K562 (cell line): ENCODE results near the gene FAM89B. TPM values are rescaled to one million over a fixed set of nuclear protein-coding genes. Genes with fewer than 3 reads are reported as not detected.
A peak's percentile ranks its signal among the peaks of the same experiment; 100 is the strongest.

Source experiments
- CBFB ChIP-seq: sonication (generic); formaldehyde crosslinking; IDR thresholded peaks from 2 replicates; pipeline ENCODE4 v1.4.0; 2020; ENCODE audit warnings: mild to moderate bottlenecking, missing genetic modification reagents
- NCOA1 ChIP-seq: fragments of 450-650 bp; IDR thresholded peaks from 2 replicates; pipeline ENCODE4 v1.6.1; 2016; ENCODE audit warnings: low read depth
- NR2F6 ChIP-seq: fragments of 450-650 bp; formaldehyde crosslinking; IDR thresholded peaks from 2 replicates; pipeline ENCODE4 v1.4.0; 2020; ENCODE audit warnings: mild to moderate bottlenecking
- POLR3A ChIP-seq: IDR thresholded peaks from 2 replicates; pipeline ENCODE4 v1.6.1; 2011; ENCODE audit warnings: borderline replicate concordance, mild to moderate bottlenecking, moderate library complexity; ENCODE audit not compliant: insufficient read length, insufficient read depth; ENCODE audit errors: extremely low read depth
- PYGO2 ChIP-seq: fragments of 450-650 bp; IDR thresholded peaks from 2 replicates; pipeline ENCODE4 v1.6.1; 2016; ENCODE audit warnings: mild to moderate bottlenecking, missing genetic modification characterization, moderate library complexity, missing compliant biosample characterization
- TFAP4 ChIP-seq: sonication (generic); formaldehyde crosslinking; IDR thresholded peaks from 2 replicates; pipeline ENCODE4 v1.8.0; 2022; ENCODE audit warnings: missing genetic modification reagents, mild to moderate bottlenecking, moderate library complexity, borderline replicate concordance
- ZSCAN32 ChIP-seq: fragments of 450-650 bp; formaldehyde crosslinking; IDR thresholded peaks from 2 replicates; pipeline ENCODE4 v1.4.0; 2020; ENCODE audit warnings: mild to moderate bottlenecking, moderate library complexity
- polyA plus RNA-seq, 8 experiments: library from polyadenylated mRNA; depleted of rRNA in 4 of 8; stranded (reverse) in 5 of 8; unstranded in 3 of 8; fragments of >200 nt; fragmentation: Nextera tagmentation in 2 of 8; fragmentation: Illumina TruSeq in 1 of 8; extraction: Ambion mirVana in 2 of 8; extraction: Trizol in 1 of 8; gene quantifications; 2 replicates each; pipeline versions ENCODE4 v1.2.1 to v1.2.3, GENCODE V29; 2011 to 2014; ENCODE audit warnings: inconsistent platforms in 1 of 8, missing spikeins in 1 of 8
- total RNA-seq, 7 experiments: library from RNA; depleted of rRNA in 6 of 7; stranded (reverse); fragments of >200 nt in 6 of 7; fragmentation: Illumina TruSeq in 2 of 7; extraction: Trizol in 2 of 7; gene quantifications; 2 replicates each; pipeline versions ENCODE4 v1.2.1 to v1.2.3, GENCODE V29; 2011 to 2021; ENCODE audit warnings: low replicate concordance in 1 of 7
- TF ChIP-seq, protein P1 (sequence below), 2 experiments: fragments of 450-650 bp; formaldehyde crosslinking in 1 of 2; IDR thresholded peaks; 2 replicates each; pipeline versions ENCODE4 v1.4.0 to v1.6.1; 2014 to 2020; ENCODE audit warnings: mild to moderate bottlenecking in 2 of 2, borderline replicate concordance in 1 of 2, low read depth in 1 of 2
- TF ChIP-seq, protein P2 (sequence below): IDR thresholded peaks from 2 replicates; pipeline ENCODE4 v1.6.1; 2011; ENCODE audit warnings: borderline replicate concordance, low read depth, mild to moderate bottlenecking, moderate library complexity, low read length; ENCODE audit not compliant: insufficient read depth, poor library complexity, severe bottlenecking
- TF ChIP-seq, protein P3 (sequence below): sonication (generic); formaldehyde crosslinking; IDR thresholded peaks from 2 replicates; pipeline ENCODE4 v1.8.0; 2023; ENCODE audit warnings: mild to moderate bottlenecking, missing genetic modification reagents

Gene FAM89B
- total and polyA plus RNA-seq, 9 of the 15 experiments (the other 6 are each of a cell fraction or from before 2014, with no cell fraction given): 0.32 to 27.6 (median 11.9) TPM

GRCh38 chr11:65588199-65589054 lies 16.1 kb downstream of the FAM89B start (continued):
- TF ChIP-seq, protein P1, sequence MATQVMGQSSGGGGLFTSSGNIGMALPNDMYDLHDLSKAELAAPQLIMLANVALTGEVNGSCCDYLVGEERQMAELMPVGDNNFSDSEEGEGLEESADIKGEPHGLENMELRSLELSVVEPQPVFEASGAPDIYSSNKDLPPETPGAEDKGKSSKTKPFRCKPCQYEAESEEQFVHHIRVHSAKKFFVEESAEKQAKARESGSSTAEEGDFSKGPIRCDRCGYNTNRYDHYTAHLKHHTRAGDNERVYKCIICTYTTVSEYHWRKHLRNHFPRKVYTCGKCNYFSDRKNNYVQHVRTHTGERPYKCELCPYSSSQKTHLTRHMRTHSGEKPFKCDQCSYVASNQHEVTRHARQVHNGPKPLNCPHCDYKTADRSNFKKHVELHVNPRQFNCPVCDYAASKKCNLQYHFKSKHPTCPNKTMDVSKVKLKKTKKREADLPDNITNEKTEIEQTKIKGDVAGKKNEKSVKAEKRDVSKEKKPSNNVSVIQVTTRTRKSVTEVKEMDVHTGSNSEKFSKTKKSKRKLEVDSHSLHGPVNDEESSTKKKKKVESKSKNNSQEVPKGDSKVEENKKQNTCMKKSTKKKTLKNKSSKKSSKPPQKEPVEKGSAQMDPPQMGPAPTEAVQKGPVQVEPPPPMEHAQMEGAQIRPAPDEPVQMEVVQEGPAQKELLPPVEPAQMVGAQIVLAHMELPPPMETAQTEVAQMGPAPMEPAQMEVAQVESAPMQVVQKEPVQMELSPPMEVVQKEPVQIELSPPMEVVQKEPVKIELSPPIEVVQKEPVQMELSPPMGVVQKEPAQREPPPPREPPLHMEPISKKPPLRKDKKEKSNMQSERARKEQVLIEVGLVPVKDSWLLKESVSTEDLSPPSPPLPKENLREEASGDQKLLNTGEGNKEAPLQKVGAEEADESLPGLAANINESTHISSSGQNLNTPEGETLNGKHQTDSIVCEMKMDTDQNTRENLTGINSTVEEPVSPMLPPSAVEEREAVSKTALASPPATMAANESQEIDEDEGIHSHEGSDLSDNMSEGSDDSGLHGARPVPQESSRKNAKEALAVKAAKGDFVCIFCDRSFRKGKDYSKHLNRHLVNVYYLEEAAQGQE (IDR thresholded peaks at IDR 0.05; ENCODE audit: borderline replicate concordance): peak; percentile 58
- TF ChIP-seq, protein P1 (CRISPR knock-in tag; IDR thresholded peaks at IDR 0.05; ENCODE audit: low read depth): no peak
- TF ChIP-seq CBFB (CRISPR knock-in tag) (no peak), POLR3A (no peak), NR2F6 (CRISPR knock-in tag) (no peak), ZSCAN32 (CRISPR knock-in tag) (no peak), TFAP4 (CRISPR knock-in tag) (peak; percentile 35; the same call in 1 of the 2 replicates), PYGO2 (tag) (no peak), NCOA1 (no peak)
- TF ChIP-seq, protein P2, sequence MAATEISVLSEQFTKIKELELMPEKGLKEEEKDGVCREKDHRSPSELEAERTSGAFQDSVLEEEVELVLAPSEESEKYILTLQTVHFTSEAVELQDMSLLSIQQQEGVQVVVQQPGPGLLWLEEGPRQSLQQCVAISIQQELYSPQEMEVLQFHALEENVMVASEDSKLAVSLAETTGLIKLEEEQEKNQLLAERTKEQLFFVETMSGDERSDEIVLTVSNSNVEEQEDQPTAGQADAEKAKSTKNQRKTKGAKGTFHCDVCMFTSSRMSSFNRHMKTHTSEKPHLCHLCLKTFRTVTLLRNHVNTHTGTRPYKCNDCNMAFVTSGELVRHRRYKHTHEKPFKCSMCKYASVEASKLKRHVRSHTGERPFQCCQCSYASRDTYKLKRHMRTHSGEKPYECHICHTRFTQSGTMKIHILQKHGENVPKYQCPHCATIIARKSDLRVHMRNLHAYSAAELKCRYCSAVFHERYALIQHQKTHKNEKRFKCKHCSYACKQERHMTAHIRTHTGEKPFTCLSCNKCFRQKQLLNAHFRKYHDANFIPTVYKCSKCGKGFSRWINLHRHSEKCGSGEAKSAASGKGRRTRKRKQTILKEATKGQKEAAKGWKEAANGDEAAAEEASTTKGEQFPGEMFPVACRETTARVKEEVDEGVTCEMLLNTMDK: peak; percentile 16
- TF ChIP-seq, protein P3, sequence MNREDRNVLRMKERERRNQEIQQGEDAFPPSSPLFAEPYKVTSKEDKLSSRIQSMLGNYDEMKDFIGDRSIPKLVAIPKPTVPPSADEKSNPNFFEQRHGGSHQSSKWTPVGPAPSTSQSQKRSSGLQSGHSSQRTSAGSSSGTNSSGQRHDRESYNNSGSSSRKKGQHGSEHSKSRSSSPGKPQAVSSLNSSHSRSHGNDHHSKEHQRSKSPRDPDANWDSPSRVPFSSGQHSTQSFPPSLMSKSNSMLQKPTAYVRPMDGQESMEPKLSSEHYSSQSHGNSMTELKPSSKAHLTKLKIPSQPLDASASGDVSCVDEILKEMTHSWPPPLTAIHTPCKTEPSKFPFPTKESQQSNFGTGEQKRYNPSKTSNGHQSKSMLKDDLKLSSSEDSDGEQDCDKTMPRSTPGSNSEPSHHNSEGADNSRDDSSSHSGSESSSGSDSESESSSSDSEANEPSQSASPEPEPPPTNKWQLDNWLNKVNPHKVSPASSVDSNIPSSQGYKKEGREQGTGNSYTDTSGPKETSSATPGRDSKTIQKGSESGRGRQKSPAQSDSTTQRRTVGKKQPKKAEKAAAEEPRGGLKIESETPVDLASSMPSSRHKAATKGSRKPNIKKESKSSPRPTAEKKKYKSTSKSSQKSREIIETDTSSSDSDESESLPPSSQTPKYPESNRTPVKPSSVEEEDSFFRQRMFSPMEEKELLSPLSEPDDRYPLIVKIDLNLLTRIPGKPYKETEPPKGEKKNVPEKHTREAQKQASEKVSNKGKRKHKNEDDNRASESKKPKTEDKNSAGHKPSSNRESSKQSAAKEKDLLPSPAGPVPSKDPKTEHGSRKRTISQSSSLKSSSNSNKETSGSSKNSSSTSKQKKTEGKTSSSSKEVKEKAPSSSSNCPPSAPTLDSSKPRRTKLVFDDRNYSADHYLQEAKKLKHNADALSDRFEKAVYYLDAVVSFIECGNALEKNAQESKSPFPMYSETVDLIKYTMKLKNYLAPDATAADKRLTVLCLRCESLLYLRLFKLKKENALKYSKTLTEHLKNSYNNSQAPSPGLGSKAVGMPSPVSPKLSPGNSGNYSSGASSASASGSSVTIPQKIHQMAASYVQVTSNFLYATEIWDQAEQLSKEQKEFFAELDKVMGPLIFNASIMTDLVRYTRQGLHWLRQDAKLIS (CRISPR knock-in tag): no peak
